Neural cell (in vitro differentiated cells): ENCODE results near the gene KNTC1. TPM values are rescaled to one million over a fixed set of nuclear protein-coding genes. Genes with fewer than 3 reads are reported as not detected.

Experiments used
- H2AFZ ChIP-seq: fragments of 200-600, 300-800 bp; sonication (generic), shearing (Covaris generic); 2 replicates; pipeline ENCODE4 v1.6.0; 2014; ENCODE audit warnings: low read depth, mild to moderate bottlenecking, antibody characterized with exemption, low read length, moderate library complexity
- H3F3A ChIP-seq: fragments of 200-600 bp; shearing (Covaris generic); 2 replicates; pipeline ENCODE4 v1.6.1; 2016; ENCODE audit warnings: mild to moderate bottlenecking, moderate library complexity, mixed read lengths, antibody characterized with exemption, low read length; ENCODE audit not compliant: insufficient read depth, poor library complexity, severe bottlenecking
- H3K27ac ChIP-seq: fragments of 200-600, 300-800 bp; sonication (generic), shearing (Covaris generic); 2 replicates; pipeline ENCODE4 v1.5.1; 2014; ENCODE audit warnings: mild to moderate bottlenecking, low read length, moderate library complexity
- H3K27me3 ChIP-seq: fragments of 300-800, 200-600 bp; sonication (generic), shearing (Covaris generic); 2 replicates; pipeline ENCODE4 v1.6.0; 2014; ENCODE audit warnings: mild to moderate bottlenecking, low read depth, low read length, moderate library complexity; ENCODE audit not compliant: insufficient read depth
- H3K36me3 ChIP-seq: fragments of 300-800, 200-600 bp; sonication (generic), shearing (Covaris generic); 2 replicates; pipeline ENCODE4 v1.5.1; 2014; ENCODE audit warnings: mild to moderate bottlenecking, antibody characterized with exemption, low read length, moderate library complexity; ENCODE audit not compliant: insufficient read depth
- H3K4me2 ChIP-seq: fragments of 300-800, 200-600 bp; sonication (generic), shearing (Covaris generic); 2 replicates; pipeline ENCODE4 v1.6.0; 2014; ENCODE audit warnings: mild to moderate bottlenecking, low read length
- H3K4me3 ChIP-seq: fragments of 300-800, 200-600 bp; sonication (generic), shearing (Covaris generic); 2 replicates; pipeline ENCODE4 v1.5.1; 2014; ENCODE audit warnings: mild to moderate bottlenecking, low read length, moderate library complexity
- H3K79me2 ChIP-seq: fragments of 200-600 bp; shearing (Covaris generic); replicated peaks from 2 replicates; pipeline ENCODE4 v1.6.0; 2014; ENCODE audit warnings: mild to moderate bottlenecking, low read length, moderate library complexity; ENCODE audit not compliant: insufficient read depth
- H3K9ac ChIP-seq: fragments of 300-800, 200-600 bp; sonication (generic), shearing (Covaris generic); 2 replicates; pipeline ENCODE4 v1.6.1; 2016; ENCODE audit warnings: mild to moderate bottlenecking, low read length, mixed read lengths
- H3K9me2 ChIP-seq: fragments of 200-600 bp; shearing (Covaris generic); 2 replicates; pipeline ENCODE4 v1.6.1; 2016; ENCODE audit warnings: mild to moderate bottlenecking, low read length, mixed read lengths; ENCODE audit not compliant: insufficient read depth
- H3K9me3 ChIP-seq: fragments of 200-600, 300-800 bp; sonication (generic), shearing (Covaris generic); 2 replicates; pipeline ENCODE4 v1.6.1; 2016; ENCODE audit warnings: mild to moderate bottlenecking, mixed run types, low read length, moderate library complexity, mixed read lengths
- H4K20me1 ChIP-seq: fragments of 200-600 bp; shearing (Covaris generic); 2 replicates; pipeline ENCODE4 v1.6.1; 2016; ENCODE audit warnings: mild to moderate bottlenecking, mixed run types; ENCODE audit not compliant: insufficient read depth
- CTCF ChIP-seq: fragments of 450-650 bp; IDR thresholded peaks from 2 replicates; pipeline ENCODE4 v1.5.1; 2014; ENCODE audit warnings: antibody characterized with exemption, mild to moderate bottlenecking, moderate library complexity; ENCODE audit not compliant: poor library complexity, severe bottlenecking
- EP300 ChIP-seq: fragments of 450-650 bp; conservative IDR thresholded peaks from 2 replicates; pipeline ENCODE4 v1.6.1; 2014; ENCODE audit warnings: antibody characterized with exemption, mild to moderate bottlenecking, moderate library complexity; ENCODE audit not compliant: poor library complexity, severe bottlenecking
- EZH2 ChIP-seq: fragments of 200-600, 300-800 bp; shearing (Covaris generic), sonication (generic); IDR thresholded peaks from 2 replicates; pipeline ENCODE4 v1.6.1; 2014; ENCODE audit warnings: antibody characterized with exemption, low read length, borderline replicate concordance, mild to moderate bottlenecking; ENCODE audit not compliant: insufficient read depth, poor library complexity, severe bottlenecking
- MXI1 ChIP-seq: fragments of 450-650 bp; conservative IDR thresholded peaks from 2 replicates; pipeline ENCODE4 v1.6.1; 2014; ENCODE audit warnings: antibody characterized with exemption, mild to moderate bottlenecking; ENCODE audit not compliant: poor library complexity, severe bottlenecking
- POLR2AphosphoS5 ChIP-seq: IDR thresholded peaks from 2 replicates; pipeline ENCODE4 v1.6.1; 2012
- RAD21 ChIP-seq: fragments of 450-650 bp; conservative IDR thresholded peaks from 2 replicates; pipeline ENCODE4 v1.6.1; 2014; ENCODE audit warnings: antibody characterized with exemption, mild to moderate bottlenecking, moderate library complexity
- REST ChIP-seq: IDR thresholded peaks from 2 replicates; pipeline ENCODE4 v1.6.1; 2012; ENCODE audit warnings: borderline replicate concordance
- SMC3 ChIP-seq: fragments of 450-650 bp; conservative IDR thresholded peaks from 2 replicates; pipeline ENCODE4 v1.6.1; 2014; ENCODE audit warnings: antibody characterized with exemption, mild to moderate bottlenecking, moderate library complexity; ENCODE audit not compliant: poor library complexity
- TAF1 ChIP-seq: IDR thresholded peaks from 2 replicates; pipeline ENCODE4 v1.6.1; 2012; ENCODE audit warnings: low read depth
- polyA plus RNA-seq: library from polyadenylated mRNA; depleted of rRNA; stranded (reverse); fragments of >200 nt; gene quantifications from 2 replicates; pipeline ENCODE4 v1.2.3, GENCODE V29; 2014

The KNTC1 gene
- polyA plus RNA-seq, 1 donor from 2014 or later = 16.2 TPM

- H3K27me3 ChIP-seq = no peaks in the 10 kb centered on the region
- TF ChIP-seq TAF1 = no peak
- TF ChIP-seq EP300 = no peak
- TF ChIP-seq CTCF = no peak
- TF ChIP-seq EZH2 = no peak
- TF ChIP-seq REST = no peak
- no peak for TF ChIP-seq POLR2AphosphoS5
- no peak for TF ChIP-seq MXI1
- no peak for TF ChIP-seq RAD21
- TF ChIP-seq SMC3 = no peak
These were observed 11.4 kb downstream of the KNTC1 start for GRCh38 chr12:122538496-122538895.

DNA sequence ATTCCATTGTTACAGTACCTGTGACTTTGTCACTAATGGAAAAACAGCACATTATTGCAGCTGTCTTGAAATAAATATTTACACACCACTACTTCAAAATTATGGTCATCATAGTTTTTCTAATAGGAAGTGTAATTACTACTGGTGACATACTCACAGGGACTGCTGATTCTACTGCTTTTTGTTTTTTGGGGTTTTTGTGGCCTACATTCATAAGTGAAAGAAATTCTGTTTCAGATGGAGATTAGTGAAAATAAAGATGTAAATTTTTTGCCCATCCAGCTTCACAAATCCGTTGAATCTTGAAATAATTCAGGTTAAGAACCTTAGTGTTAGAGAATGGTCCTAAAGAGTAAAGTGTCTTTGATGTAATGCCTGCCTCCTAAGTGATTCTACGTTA lies 17.5 kb downstream of the KNTC1 start:
- Histone ChIP-seq H4K20me1 (no peaks in the 10 kb centered on the region), H3K27me3 (no peaks in the 10 kb centered on the region), H2AFZ (no peak overlapping the region), H3K27ac (no peak overlapping the region), H3K79me2 (no peaks in the 10 kb centered on the region), H3K9me2 (no peaks in the 10 kb centered on the region), H3K9ac (no peak overlapping the region), H3F3A (no peaks in the 10 kb centered on the region), H3K4me3 (no peak overlapping the region), H3K9me3 (no peaks in the 10 kb centered on the region), H3K36me3 (no peaks in the 10 kb centered on the region), H3K4me2 (no peak overlapping the region)
- TF ChIP-seq EZH2 (no peak), POLR2AphosphoS5 (no peak)

More at GRCh38 chr12:122538496-122538895, 11.4 kb downstream of the KNTC1 start:
- Histone ChIP-seq H4K20me1 (no peaks in the 10 kb centered on the region), H3K79me2 (no peaks in the 10 kb centered on the region), H3K4me2 (no peak overlapping the region), H3K27ac (no peak overlapping the region), H3K36me3 (no peaks in the 10 kb centered on the region), H3K9me2 (no peaks in the 10 kb centered on the region), H3F3A (no peaks in the 10 kb centered on the region), H3K9me3 (no peaks in the 10 kb centered on the region), H3K9ac (no peak overlapping the region), H2AFZ (no peak overlapping the region), H3K4me3 (no peak overlapping the region)

DNA sequence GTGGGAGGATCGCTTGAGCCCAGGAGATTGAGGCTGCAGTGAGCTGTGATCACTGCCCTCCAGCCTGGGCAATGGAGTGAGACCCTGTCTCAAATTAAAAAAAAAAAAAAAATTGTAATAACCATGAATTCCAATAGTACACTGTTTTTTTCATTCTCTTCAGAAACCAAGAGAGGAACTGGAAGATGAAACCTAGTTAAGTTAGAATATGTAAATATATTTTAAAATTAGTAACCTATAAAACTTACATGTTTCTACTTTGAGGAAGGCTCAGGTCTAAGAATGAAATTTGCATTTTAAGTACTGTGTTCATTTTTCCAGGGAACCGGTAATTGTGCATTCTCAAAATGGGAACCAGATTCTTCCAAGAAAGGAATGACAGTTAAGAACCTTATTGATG lies 18.8 kb downstream of the KNTC1 start:
- H3K27ac ChIP-seq = no peak overlapping the region
- H3K79me2 ChIP-seq = no peaks in the 10 kb centered on the region
- no peaks in the 10 kb centered on the region for H3K9me3 ChIP-seq
- H4K20me1 ChIP-seq = no peaks in the 10 kb centered on the region
- H3K9ac ChIP-seq = no peak overlapping the region
- no peak overlapping the region for H3K4me3 ChIP-seq
- H3K4me2 ChIP-seq = no peak overlapping the region
- H3K36me3 ChIP-seq = no peaks in the 10 kb centered on the region
- no peaks in the 10 kb centered on the region for H3K27me3 ChIP-seq
- no peak overlapping the region for H2AFZ ChIP-seq
- no peak for TF ChIP-seq SMC3
- TF ChIP-seq EZH2 = no peak
- TF ChIP-seq CTCF = no peak
- no peak for TF ChIP-seq EP300
- no peaks in the 10 kb centered on the region for H3K9me2 ChIP-seq
- no peaks in the 10 kb centered on the region for H3F3A ChIP-seq
